ENCODE measurements around the gene MACROD2.

MACROD2 gene

DNA sequence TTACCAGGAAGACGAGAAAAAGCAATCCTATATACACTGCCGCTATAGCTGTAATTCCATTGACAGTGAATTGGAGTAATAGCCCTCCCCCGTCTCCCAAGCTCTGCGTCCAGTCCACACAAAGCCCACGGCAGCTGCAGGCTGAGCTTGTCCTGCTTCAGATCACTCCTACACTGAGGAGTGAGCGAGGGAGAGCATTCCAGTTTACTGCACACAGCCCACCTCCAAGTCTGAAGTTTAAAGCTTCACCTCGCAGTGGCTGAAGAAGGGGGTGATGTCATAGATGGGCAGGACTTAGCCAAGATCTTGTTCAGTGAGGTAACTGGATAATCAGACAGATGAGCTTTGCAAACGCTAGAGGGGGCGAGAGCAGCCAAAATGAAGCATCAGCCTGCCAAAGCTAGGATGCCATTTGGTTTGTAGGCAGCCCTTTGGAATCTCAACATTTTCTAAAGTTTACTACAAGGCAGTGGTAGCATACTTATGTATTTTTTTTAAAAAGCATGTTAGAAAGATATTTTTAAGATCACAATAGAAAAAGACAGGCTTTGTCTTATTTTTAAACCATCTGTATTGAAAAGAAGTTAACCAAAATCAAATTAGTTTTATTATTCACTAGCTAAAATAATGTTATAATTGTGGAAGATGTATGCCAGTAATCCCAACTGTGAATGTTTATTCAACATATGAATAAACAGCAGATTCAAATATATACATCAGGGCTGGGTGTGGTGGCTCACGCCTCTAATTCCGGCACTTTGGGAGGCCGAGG, 342.3 kb downstream of the MACROD2 start, which contains the start of gene FLRT3:
FLRT3 (minus strand) TSS at position 213 of the 772 bp plus-strand sequence. CDS start 10,106 bp downstream, outside the sequence.
- DNase-seq (ENCODE audit: low read depth), result no peak

DNA sequence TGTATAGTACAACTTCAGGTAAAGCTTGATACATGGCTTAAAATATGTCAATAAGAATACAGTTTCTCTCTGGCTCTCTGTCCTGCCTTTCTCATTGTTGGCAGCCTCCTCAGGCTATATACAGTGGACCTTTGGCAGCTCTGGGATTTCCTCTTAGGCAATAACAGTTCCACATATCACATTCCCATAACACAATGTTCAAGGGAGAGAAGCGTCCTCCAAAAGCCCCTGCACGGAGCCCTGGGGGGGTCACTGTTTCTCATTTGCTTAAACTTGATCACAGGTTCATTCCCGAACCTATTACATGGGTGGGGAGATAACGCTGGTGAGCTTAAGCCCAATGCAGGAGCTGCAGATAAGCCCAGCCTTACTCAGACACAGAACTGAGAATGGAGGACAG, 346.5 kb downstream of the MACROD2 start:
- no peak for DNase-seq (ENCODE audit: low read depth)

DNA sequence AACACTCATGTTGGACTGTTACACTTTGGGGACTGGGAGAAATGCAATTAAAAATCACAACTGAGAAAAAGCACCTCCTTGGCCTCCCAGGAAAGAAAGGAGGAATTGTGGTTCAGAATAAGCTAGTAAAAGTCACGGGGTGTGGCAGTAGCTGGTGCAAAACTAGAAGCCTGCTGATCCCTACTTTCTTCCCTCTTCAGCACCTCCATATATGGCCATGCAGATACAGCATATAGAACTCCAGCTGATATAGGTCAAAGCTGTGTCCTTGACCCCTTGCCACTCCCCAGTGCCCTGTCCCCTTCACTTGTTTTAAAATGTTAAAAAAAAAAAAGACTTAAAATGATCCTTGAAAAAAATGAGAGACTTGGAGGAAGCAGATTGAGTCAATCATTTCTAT, 347.6 kb downstream of the MACROD2 start:
- DNase-seq (ENCODE audit: low read depth), result no peak

- DNase-seq (ENCODE audit: low read depth), result no peak
These were observed 348.3 kb downstream of the MACROD2 start for GRCh38 chr20:14343491-14344065.

DNA sequence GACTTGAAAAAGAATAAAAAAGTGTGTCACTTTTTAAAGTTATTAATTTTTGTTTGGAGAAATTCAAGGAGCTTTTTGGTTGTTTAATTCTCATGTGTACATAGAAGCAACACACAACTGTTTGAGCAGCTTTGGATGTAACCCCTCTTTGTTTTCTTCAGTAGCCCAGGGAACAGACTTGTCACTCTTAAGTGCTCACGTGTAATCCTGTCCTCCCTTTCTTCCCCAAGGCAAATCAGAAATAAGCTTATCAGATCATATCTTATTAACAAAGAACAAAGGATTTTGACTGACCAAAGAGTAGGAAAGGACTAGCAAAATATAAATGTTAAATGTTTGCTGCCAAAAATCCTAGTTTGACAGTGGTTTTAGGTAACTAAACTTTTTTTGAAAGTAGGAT, 349.4 kb downstream of the MACROD2 start:
- no peak for DNase-seq (ENCODE audit: low read depth)

- DNase-seq (ENCODE audit: low read depth), result no peak
These were observed 360.5 kb downstream of the MACROD2 start for GRCh38 chr20:14355791-14356190.

GRCh38 chr20:14360416-14360815, 365.1 kb downstream of the MACROD2 start:
- DNase-seq (ENCODE audit: low read depth), result no peak

GRCh38 chr20:14361509-14362345, 366.4 kb downstream of the MACROD2 start:
- no peak for DNase-seq (ENCODE audit: low read depth)

- no peak for DNase-seq (ENCODE audit: low read depth)
These were observed 378.9 kb downstream of the MACROD2 start for GRCh38 chr20:14374196-14374595.

DNA sequence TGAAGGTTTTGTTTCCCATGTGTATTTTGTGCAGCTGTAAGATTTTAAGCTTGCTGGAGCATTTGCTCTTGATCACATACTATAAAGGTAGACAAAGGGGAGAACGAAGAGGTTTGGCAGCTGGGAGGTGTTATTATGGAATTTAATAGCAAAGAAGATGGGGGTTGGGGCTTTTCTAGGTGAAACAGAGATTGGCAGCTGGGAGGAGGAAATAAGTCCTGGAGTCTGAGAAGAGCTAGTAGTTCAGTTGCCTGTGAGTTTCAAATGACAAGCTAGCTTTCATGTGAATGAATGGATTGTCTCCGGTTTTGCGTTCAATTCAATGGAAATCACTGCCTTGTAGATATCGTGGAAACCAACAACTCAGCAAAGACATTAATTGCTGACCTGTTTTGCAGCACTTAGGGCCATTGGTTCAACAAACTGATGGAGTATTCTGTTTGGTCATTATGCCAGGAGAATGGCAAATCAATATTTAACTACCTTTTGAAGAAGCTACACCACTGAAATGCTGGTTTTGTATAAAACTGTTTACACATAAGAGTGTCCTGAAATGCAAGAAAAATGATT, 380.2 kb downstream of the MACROD2 start:
- DNase-seq (ENCODE audit: low read depth), result no peak

GRCh38 chr20:14378326-14378725, 383.0 kb downstream of the MACROD2 start:
- DNase-seq (ENCODE audit: low read depth), result no peak

DNA sequence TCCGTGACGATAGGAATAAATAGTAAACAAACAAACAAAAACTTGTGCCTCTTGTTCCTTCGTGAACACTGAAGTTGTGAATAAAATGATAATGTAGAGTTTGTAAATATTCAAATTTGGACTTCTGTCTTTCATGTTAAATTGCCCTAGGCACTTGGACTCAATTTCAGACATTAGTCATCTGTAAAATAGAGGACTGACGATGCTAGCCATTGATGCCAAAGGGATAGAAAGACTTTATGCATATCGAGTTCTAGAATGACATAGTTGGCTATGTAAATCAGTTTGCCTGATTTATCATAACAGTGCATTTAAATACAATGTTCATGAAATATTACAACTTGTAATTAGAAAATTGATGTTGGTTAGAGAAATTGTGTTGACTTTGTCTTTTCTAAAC, 388.0 kb downstream of the MACROD2 start:
- no peak for DNase-seq (ENCODE audit: low read depth)

DNA sequence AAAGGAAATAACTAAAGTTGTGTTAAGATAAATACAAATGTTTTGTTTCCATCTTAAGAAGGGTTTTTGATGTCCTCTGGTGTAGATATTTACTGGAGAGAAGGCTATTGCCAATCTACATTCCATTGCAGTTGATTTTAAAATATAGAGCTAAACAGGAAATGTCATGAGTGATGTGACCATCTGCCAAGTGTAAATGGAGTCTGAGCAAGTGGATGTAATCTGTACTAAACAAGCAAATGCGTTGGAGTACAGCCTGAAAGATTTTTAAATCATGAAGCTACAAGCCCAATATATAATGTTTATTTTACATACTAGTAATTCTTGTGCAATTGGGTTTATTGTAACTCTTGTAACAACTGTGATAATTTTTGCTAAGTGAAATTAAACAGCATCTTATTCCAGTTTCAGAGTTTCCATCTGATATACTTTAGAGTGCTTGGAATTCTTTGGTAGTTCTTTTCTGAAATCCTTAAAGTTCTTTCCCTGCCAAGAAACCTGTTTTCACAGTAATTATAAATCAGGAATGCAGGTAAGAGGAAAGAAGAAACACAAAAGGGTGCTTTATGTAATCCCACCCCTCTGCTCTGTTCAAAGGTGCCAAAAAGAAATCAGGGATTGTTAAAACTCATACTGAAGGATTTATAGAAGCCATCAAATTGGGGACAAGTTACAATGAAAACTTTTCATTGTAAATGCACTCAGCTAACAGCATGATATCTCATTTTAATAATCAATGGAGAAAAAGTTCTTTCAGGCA, 389.3 kb downstream of the MACROD2 start:
- no peak for DNase-seq (ENCODE audit: low read depth)

DNA sequence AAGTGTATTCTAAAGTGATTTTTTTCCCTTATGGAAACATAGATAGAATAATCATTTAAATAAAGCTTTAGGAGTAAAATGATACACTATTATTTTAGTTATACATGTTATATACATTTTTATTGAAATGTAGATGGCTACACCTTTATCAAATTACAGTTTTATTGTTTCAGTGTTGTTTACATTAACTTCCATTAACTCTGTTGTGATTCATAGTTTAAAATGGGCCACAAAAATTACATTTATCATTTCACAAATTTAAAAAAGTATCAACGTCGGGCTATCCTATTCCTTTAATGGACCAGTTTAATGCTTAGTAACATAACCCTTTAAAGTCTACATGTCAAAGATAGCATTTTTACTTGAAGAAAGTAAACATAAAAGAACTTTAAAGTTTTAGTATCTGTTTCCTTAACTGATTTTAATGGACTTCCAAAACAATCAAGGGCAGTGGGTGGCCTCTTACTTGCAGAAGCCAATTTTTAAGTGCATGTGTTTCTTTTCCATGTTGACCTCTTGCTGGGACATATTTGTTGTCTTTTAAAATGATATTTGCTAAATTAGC, 389.9 kb downstream of the MACROD2 start:
- no peak for DNase-seq (ENCODE audit: low read depth)

DNA sequence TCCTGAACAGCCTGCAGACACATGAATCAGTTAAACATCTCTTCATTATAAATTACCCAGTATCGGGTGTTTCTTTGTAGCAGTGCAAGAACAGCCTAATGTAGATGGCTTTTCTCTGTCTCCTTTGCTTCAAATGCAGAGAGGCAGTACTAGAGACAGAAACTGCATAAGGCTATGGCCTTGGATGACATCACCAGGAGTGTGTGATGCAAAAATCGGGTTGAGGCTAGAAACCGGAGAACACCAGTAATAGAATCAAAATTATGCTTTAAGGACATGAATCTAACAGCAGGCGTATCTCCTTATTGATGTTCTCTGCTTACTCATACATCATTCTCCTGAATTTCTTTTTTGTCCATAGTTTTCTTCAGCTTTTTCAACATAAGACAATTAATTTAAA, 391.4 kb downstream of the MACROD2 start:
- no peak for DNase-seq (ENCODE audit: low read depth)

GRCh38 chr20:14401479-14402138, 406.3 kb downstream of the MACROD2 start:
- no peak for DNase-seq (ENCODE audit: low read depth)

DNA sequence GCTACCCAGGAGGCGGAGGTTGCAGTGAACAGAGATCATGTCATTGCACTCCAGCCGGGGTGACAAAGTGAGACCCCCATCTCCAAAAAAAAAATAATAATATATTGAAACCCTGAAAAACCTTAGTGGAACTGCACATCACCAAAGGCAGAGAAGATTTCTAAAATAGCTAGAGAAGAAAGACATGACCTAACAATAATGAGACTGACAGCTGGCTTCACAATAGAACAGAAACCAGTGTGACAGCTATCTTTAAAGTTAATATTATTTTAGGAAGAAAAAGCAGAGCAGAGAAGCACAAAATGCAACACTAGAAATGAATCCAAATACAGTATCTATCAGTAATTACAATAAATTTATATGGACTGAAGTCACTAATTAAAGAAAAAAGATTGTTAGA, 409.2 kb downstream of the MACROD2 start:
- no peak for DNase-seq (ENCODE audit: low read depth)

DNA sequence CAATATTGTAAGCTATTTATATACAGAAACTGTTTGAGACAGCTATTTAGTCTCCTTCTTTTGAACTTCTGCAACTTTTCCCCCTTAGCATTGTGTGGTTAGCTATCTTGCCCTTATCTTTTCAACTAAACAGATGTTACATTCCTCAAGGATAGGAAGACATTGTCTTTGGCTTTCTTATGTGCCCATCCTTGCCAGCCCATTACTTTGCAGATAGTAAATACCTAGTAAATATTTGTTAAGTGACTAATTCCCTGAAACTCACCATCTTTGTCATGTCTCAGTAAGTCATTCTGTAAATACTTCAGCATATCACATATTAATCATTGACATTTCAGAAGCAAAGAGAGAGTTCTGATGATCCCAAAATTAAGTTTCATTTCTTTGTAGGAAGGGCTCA, 411.2 kb downstream of the MACROD2 start:
- no peak for DNase-seq (ENCODE audit: low read depth)

DNA sequence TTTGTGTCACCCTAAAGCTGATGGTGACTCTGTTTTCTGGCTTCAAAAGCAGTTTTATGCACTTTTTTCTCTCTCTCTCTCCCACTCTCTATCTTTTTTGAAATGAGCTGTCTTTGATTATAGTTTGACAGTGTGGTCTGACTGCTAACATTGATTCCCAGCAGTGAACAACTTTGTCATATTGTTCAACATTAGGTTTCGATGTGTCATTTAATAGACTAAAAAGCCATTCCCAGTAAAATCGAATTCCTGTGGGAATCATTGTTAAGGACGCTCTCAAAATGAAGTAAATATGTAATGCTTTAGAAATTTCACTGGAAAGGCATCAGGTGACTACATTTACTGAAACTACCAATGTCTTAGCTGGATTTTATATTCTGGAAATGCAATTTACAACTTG, 412.0 kb downstream of the MACROD2 start:
- DNase-seq (ENCODE audit: low read depth), result no peak

DNA sequence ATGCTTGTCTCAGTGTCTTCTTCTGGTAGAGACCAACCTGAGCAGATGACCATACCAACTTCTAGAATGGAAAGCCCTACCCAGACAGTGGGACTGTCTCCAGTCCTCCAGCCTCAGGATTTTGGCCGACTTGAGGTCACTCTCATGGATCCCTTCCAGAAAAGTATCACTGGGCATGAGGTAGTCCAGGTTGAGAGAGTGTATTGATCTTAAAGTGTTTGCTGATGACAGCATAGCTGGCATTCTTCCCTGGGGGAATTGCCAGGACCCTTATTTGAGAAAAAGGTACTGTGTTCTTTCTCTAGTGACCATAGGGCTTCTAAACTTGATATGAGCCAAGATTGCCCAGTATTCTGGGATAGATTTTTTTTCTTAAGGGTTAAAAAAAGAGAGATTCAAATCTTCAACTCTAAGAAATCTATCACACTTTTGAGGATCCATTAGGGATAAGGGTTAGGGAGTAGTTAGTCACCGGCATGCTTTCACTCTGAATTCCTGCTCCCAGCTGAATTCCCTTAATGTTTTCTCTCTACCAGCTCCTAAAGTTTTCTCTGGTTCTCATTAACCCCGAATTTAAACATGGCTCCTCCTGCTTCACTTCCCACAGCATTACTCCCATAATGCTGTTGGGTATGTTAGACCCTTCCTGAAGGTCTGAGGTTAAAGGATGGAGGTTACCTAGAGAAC, 415.7 kb downstream of the MACROD2 start:
- DNase-seq (ENCODE audit: low read depth), result no peak
